DMS153 treated with DMSO at 0.1 percent for 48 hours (cell line): ENCODE results near the gene KIF4A.

Source experiments
- DNase-seq: peaks from one replicate; lab custom pipeline; 2025; ENCODE audit not compliant: unreplicated experiment; lab: John Stamatoyannopoulos, UW

Gene KIF4A

DNA sequence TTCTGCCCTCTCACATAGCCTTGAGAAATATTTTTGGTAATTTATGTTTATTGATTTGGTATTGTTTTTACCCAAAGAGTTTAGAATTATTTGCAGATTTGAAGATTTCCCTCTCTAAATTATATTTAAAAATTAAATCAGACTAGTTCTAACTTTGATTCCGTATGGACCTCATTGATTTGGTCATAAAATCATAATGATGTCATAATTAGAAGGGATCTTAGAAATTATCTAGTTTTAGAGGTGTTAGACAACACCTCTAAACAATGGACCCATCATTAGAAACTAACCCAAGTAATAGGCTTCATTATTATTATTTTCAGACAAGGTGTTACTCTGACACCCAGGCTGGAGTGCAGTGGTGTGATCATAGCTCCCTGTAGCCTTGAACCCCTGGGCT lies 178.8 kb downstream of the KIF4A start:
- no peak for DNase-seq
